ENCODE measurements around the gene PDE8B. TPM values are rescaled to one million over a fixed set of nuclear protein-coding genes. Genes with fewer than 3 reads are reported as not detected.

Gene PDE8B
- total and polyA plus RNA-seq, 8 donors = 2.9 to 11.9 (median 6.9) TPM

- Histone ChIP-seq H3K9me3 (no peaks in the 10 kb centered on the region), H3K27ac (no peak overlapping the region), H3K27me3 (no peaks in the 10 kb centered on the region), H3K4me3 (no peak overlapping the region), H3K4me1 (no peaks in the 10 kb centered on the region), H3K36me3 (no peaks in the 10 kb centered on the region)
- no peak for TF ChIP-seq CTCF (IDR thresholded peaks at IDR 0.05)
- FAIRE-seq (no peak), DNase-seq (no peak), ATAC-seq (peak in 2 of 4 donors; percentile 27 to 57)
- intact Hi-C loops (cut with DNase I) = no loop called here
- 59 to 64% methylated on average over 13 of the region's 13 CpGs for WGBS, 2 donors
These were observed 208.4 kb downstream of the PDE8B start for GRCh38 chr5:77418601-77419581.

GRCh38 chr5:77419644-77420582 is 209.4 kb downstream of the PDE8B start:
- 72 to 74% methylated on average over 8 of the region's 8 CpGs for WGBS, 2 donors
- DNase-seq (no peak), ATAC-seq (no peak), FAIRE-seq (no peak)
- Histone ChIP-seq H3K36me3 (no peaks in the 10 kb centered on the region), H3K9me3 (no peaks in the 10 kb centered on the region), H3K27me3 (no peaks in the 10 kb centered on the region), H3K27ac (no peak overlapping the region), H3K4me1 (no peaks in the 10 kb centered on the region), H3K4me3 (no peak overlapping the region)
- intact Hi-C loops (cut with DNase I) = no loop called here
- TF ChIP-seq CTCF (IDR thresholded peaks at IDR 0.05) = no peak

- 59 to 75% methylated on average over 3 of the region's 3 CpGs for WGBS, 2 donors
- FAIRE-seq (no peak), ATAC-seq (no peak)
These were observed 210.5 kb downstream of the PDE8B start for GRCh38 chr5:77420940-77421339.

GRCh38 chr5:77423022-77423750 is 212.7 kb downstream of the PDE8B start:
- no peaks in the 10 kb centered on the region for H3K4me1 ChIP-seq
- H3K4me3 ChIP-seq = no peak overlapping the region
- FAIRE-seq = no peak
- H3K36me3 ChIP-seq = peaks cover 0 to 6% (median 2%) of the 10 kb centered on the region in 3 donors
- WGBS, 2 donors = 94% methylated on average over 2 of the region's 2 CpGs
- no peaks in the 10 kb centered on the region for H3K9me3 ChIP-seq
- no peak overlapping the region for H3K27ac ChIP-seq
- ATAC-seq = no peak
- DNase-seq = no peak
- TF ChIP-seq CTCF (IDR thresholded peaks at IDR 0.05) = no peak
- intact Hi-C loops (cut with DNase I) = no loop called here
- no peaks in the 10 kb centered on the region for H3K27me3 ChIP-seq

More at GRCh38 chr5:77420940-77421339, 210.5 kb downstream of the PDE8B start:
- H3K27me3 ChIP-seq = no peaks in the 10 kb centered on the region
- no peak overlapping the region for H3K27ac ChIP-seq
- intact Hi-C loops (cut with DNase I) = no loop called here
- no peak overlapping the region for H3K4me3 ChIP-seq
- H3K4me1 ChIP-seq = no peaks in the 10 kb centered on the region
- TF ChIP-seq CTCF (IDR thresholded peaks at IDR 0.05) = no peak
- no peak for DNase-seq
- peaks cover 0 to 2% (median 0%) of the 10 kb centered on the region in 3 donors for H3K36me3 ChIP-seq
- no peaks in the 10 kb centered on the region for H3K9me3 ChIP-seq

Measured in pancreas (tissue), 10 donors.